Measurements from ENCODE around the gene DEDD2.

DEDD2 gene

GRCh38 chr19:42229855-42230351 lies 12.4 kb upstream of the DEDD2 start:
- H3K4me3 ChIP-seq (ENCODE audit: insufficient read depth in 1 of 2, low read depth in 1 of 2, low read length in 2 of 2) = no peak overlapping the region
- no peak overlapping the region for H2AK5ac ChIP-seq (ENCODE audit: low read length, severe bottlenecking)
- no peak overlapping the region for H2BK15ac ChIP-seq (ENCODE audit: low read depth, poor library complexity, severe bottlenecking)
- DNase-seq = peak; percentile 8
- no peak overlapping the region for H4K8ac ChIP-seq (ENCODE audit: low read length)
- no peak overlapping the region for H4K91ac ChIP-seq (ENCODE audit: low read length)
- no peak overlapping the region for H3K4ac ChIP-seq (ENCODE audit: low read depth in 1 of 2, low read length in 2 of 2)
- peaks cover 49% of the 10 kb centered on the region for H3K79me1 ChIP-seq (replicated peaks; ENCODE audit: low read length, poor library complexity, severe bottlenecking)
- peaks cover 12% of the 10 kb centered on the region for H3K4me1 ChIP-seq (ENCODE audit: control insufficient read depth, insufficient read depth, low read depth, low read length)
- H3K23ac ChIP-seq (ENCODE audit: low read length in 2 of 2) = no peak overlapping the region
- no peak overlapping the region for H3K18ac ChIP-seq (ENCODE audit: low read depth in 1 of 2, low read length in 2 of 2)
- no peak overlapping the region for H3K27ac ChIP-seq (ENCODE audit: low read length, poor library complexity, severe bottlenecking)
- no peak overlapping the region for H3K14ac ChIP-seq (ENCODE audit: low read length in 2 of 2)
- no peak overlapping the region for H2BK120ac ChIP-seq (ENCODE audit: low read depth, low read length)
- no peak overlapping the region for H2BK5ac ChIP-seq (ENCODE audit: low read depth, low read length, poor library complexity, severe bottlenecking)
- 83% methylated on average over 8 of the region's 8 CpGs for WGBS
- no peaks in the 10 kb centered on the region for H3K27me3 ChIP-seq (ENCODE audit: control insufficient read depth in 1 of 2, insufficient read depth in 1 of 2, low read length in 2 of 2)
- H3K9ac ChIP-seq (ENCODE audit: low read length) = peak overlapping the region; percentile 19
- no peak overlapping the region for H2BK12ac ChIP-seq (ENCODE audit: low read length in 2 of 2)
- H3K4me2 ChIP-seq (ENCODE audit: low read length, poor library complexity, severe bottlenecking) = no peak overlapping the region
- H2AFZ ChIP-seq (ENCODE audit: low read depth, low read length) = no peak overlapping the region
- no peaks in the 10 kb centered on the region for H3K9me3 ChIP-seq (ENCODE audit: control insufficient read depth, low read length)
- H3K36me3 ChIP-seq (ENCODE audit: control insufficient read depth in 1 of 2, insufficient read depth in 2 of 2, low read depth in 1 of 2, low read length in 2 of 2) = peaks cover 93 to 95% of the 10 kb centered on the region in 2 experiments

DNA sequence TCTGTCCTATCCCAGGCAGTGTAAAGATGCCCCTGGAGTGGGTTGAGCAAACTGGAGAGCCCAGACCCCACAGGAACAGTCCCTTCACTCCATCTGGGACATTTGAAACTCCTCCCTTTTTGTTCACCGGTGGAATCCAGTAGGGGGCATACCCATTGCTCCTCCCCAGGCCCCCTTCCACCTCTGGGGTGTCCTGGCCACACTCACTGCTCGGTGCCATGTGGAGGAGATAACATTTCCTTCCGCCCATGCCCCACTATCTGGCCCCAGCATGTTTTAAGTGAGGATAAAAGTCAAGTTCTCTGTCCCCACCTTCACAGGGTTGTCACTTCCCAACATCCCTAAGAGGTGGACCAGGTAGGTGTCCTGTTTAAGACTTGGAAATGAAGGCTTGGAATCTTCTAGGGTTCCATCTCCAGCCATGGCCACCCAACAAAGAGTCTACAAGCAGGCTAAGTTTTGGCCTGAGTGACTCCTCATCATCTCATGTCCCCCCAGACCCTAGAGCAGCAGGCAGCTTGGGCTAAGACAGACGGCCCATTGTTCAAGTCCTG lies 11.9 kb upstream of the DEDD2 start:
- H3K23ac ChIP-seq (ENCODE audit: low read length in 2 of 2) = no peak overlapping the region
- H2BK12ac ChIP-seq (ENCODE audit: low read length in 2 of 2) = no peak overlapping the region
- no peak overlapping the region for H2AFZ ChIP-seq (ENCODE audit: low read depth, low read length)
- no peak overlapping the region for H2AK5ac ChIP-seq (ENCODE audit: low read length, severe bottlenecking)
- H3K4me3 ChIP-seq (ENCODE audit: insufficient read depth in 1 of 2, low read depth in 1 of 2, low read length in 2 of 2) = no peak overlapping the region
- H2BK5ac ChIP-seq (ENCODE audit: low read depth, low read length, poor library complexity, severe bottlenecking) = no peak overlapping the region
- no peak for DNase-seq
- no peak overlapping the region for H4K91ac ChIP-seq (ENCODE audit: low read length)
- no peak overlapping the region for H2BK120ac ChIP-seq (ENCODE audit: low read depth, low read length)
- H3K9me3 ChIP-seq (ENCODE audit: control insufficient read depth, low read length) = no peaks in the 10 kb centered on the region
- WGBS = 73% methylated on average over 2 of the region's 4 CpGs
- H3K27ac ChIP-seq (ENCODE audit: low read length, poor library complexity, severe bottlenecking) = no peak overlapping the region
- H3K27me3 ChIP-seq (ENCODE audit: control insufficient read depth in 1 of 2, insufficient read depth in 1 of 2, low read length in 2 of 2) = no peaks in the 10 kb centered on the region
- H3K14ac ChIP-seq (ENCODE audit: low read length in 2 of 2) = no peak overlapping the region
- no peak overlapping the region for H3K4ac ChIP-seq (ENCODE audit: low read depth in 1 of 2, low read length in 2 of 2)
- H3K79me1 ChIP-seq (replicated peaks; ENCODE audit: low read length, poor library complexity, severe bottlenecking) = peaks cover 50% of the 10 kb centered on the region
- H3K4me2 ChIP-seq (ENCODE audit: low read length, poor library complexity, severe bottlenecking) = no peak overlapping the region
- peaks cover 12% of the 10 kb centered on the region for H3K4me1 ChIP-seq (ENCODE audit: control insufficient read depth, insufficient read depth, low read depth, low read length)
- H3K9ac ChIP-seq (ENCODE audit: low read length) = peak overlapping the region; percentile 19
- H4K8ac ChIP-seq (ENCODE audit: low read length) = no peak overlapping the region
- H2BK15ac ChIP-seq (ENCODE audit: low read depth, poor library complexity, severe bottlenecking) = no peak overlapping the region
- H3K36me3 ChIP-seq (ENCODE audit: control insufficient read depth in 1 of 2, insufficient read depth in 2 of 2, low read depth in 1 of 2, low read length in 2 of 2) = peaks cover 93 to 95% of the 10 kb centered on the region in 2 experiments
- H3K18ac ChIP-seq (ENCODE audit: low read depth in 1 of 2, low read length in 2 of 2) = no peak overlapping the region

GRCh38 chr19:42228641-42229040 lies 11.2 kb upstream of the DEDD2 start:
- Histone ChIP-seq H3K4me2 (ENCODE audit: low read length, poor library complexity, severe bottlenecking) (no peak overlapping the region), H3K9ac (ENCODE audit: low read length) (no peak overlapping the region), H4K91ac (ENCODE audit: low read length) (no peak overlapping the region), H3K4me3 (ENCODE audit: insufficient read depth in 1 of 2, low read depth in 1 of 2, low read length in 2 of 2) (no peak overlapping the region), H4K8ac (ENCODE audit: low read length) (no peak overlapping the region), H3K9me3 (ENCODE audit: control insufficient read depth, low read length) (no peaks in the 10 kb centered on the region), H2BK5ac (ENCODE audit: low read depth, low read length, poor library complexity, severe bottlenecking) (no peak overlapping the region), H2AFZ (ENCODE audit: low read depth, low read length) (no peak overlapping the region), H3K27me3 (ENCODE audit: control insufficient read depth in 1 of 2, insufficient read depth in 1 of 2, low read length in 2 of 2) (no peaks in the 10 kb centered on the region), H3K36me3 (ENCODE audit: control insufficient read depth in 1 of 2, insufficient read depth in 2 of 2, low read depth in 1 of 2, low read length in 2 of 2) (peaks cover 90 to 93% of the 10 kb centered on the region in 2 experiments), H3K23ac (ENCODE audit: low read length in 2 of 2) (peak overlapping the region in 1 of 2 experiments; percentile 10), H2AK5ac (ENCODE audit: low read length, severe bottlenecking) (no peak overlapping the region), H3K79me1 (replicated peaks; ENCODE audit: low read length, poor library complexity, severe bottlenecking) (peaks cover 47% of the 10 kb centered on the region), H2BK120ac (ENCODE audit: low read depth, low read length) (no peak overlapping the region), H3K4me1 (ENCODE audit: control insufficient read depth, insufficient read depth, low read depth, low read length) (peaks cover 12% of the 10 kb centered on the region), H2BK12ac (ENCODE audit: low read length in 2 of 2) (no peak overlapping the region), H3K27ac (ENCODE audit: low read length, poor library complexity, severe bottlenecking) (no peak overlapping the region), H2BK15ac (ENCODE audit: low read depth, poor library complexity, severe bottlenecking) (no peak overlapping the region), H3K4ac (ENCODE audit: low read depth in 1 of 2, low read length in 2 of 2) (no peak overlapping the region), H3K18ac (ENCODE audit: low read depth in 1 of 2, low read length in 2 of 2) (no peak overlapping the region), H3K14ac (ENCODE audit: low read length in 2 of 2) (no peak overlapping the region)
- DNase-seq = no peak
- 93% methylated on average over 4 of the region's 4 CpGs for WGBS

- Histone ChIP-seq H4K91ac (ENCODE audit: low read length) (no peak overlapping the region), H2AK5ac (ENCODE audit: low read length, severe bottlenecking) (no peak overlapping the region), H4K8ac (ENCODE audit: low read length) (no peak overlapping the region), H2BK120ac (ENCODE audit: low read depth, low read length) (no peak overlapping the region), H3K4me2 (ENCODE audit: low read length, poor library complexity, severe bottlenecking) (no peak overlapping the region), H3K23ac (ENCODE audit: low read length in 2 of 2) (no peak overlapping the region), H3K18ac (ENCODE audit: low read depth in 1 of 2, low read length in 2 of 2) (no peak overlapping the region), H2BK12ac (ENCODE audit: low read length in 2 of 2) (no peak overlapping the region), H3K14ac (ENCODE audit: low read length in 2 of 2) (no peak overlapping the region), H3K36me3 (ENCODE audit: control insufficient read depth in 1 of 2, insufficient read depth in 2 of 2, low read depth in 1 of 2, low read length in 2 of 2) (peaks cover 79 to 83% of the 10 kb centered on the region in 2 experiments), H3K4ac (ENCODE audit: low read depth in 1 of 2, low read length in 2 of 2) (no peak overlapping the region), H3K79me1 (replicated peaks; ENCODE audit: low read length, poor library complexity, severe bottlenecking) (peaks cover 41% of the 10 kb centered on the region), H3K27ac (ENCODE audit: low read length, poor library complexity, severe bottlenecking) (no peak overlapping the region), H3K9ac (ENCODE audit: low read length) (peak overlapping the region; percentile 35), H2BK15ac (ENCODE audit: low read depth, poor library complexity, severe bottlenecking) (no peak overlapping the region), H3K4me3 (ENCODE audit: insufficient read depth in 1 of 2, low read depth in 1 of 2, low read length in 2 of 2) (no peak overlapping the region), H2AFZ (ENCODE audit: low read depth, low read length) (no peak overlapping the region), H3K27me3 (ENCODE audit: control insufficient read depth in 1 of 2, insufficient read depth in 1 of 2, low read length in 2 of 2) (no peaks in the 10 kb centered on the region), H2BK5ac (ENCODE audit: low read depth, low read length, poor library complexity, severe bottlenecking) (no peak overlapping the region), H3K4me1 (ENCODE audit: control insufficient read depth, insufficient read depth, low read depth, low read length) (peaks cover 10% of the 10 kb centered on the region), H3K9me3 (ENCODE audit: control insufficient read depth, low read length) (no peaks in the 10 kb centered on the region)
- 89% methylated on average over 1 of the region's 1 CpG for WGBS
- no peak for DNase-seq
Measured at GRCh38 chr19:42226886-42227285, 9.4 kb upstream of the DEDD2 start.

Measured in mesenchymal stem cell (in vitro differentiated cells and primary cell).